SU-DHL-6 (cell line): ENCODE measurements around the gene NPIPA3.
"Not testable (repeated sequence)": the region's sequence is repeated elsewhere in the genome, so short reads cannot be mapped to it uniquely, and the experiment has no call there.

ENCODE experiments used
- H2AFZ ChIP-seq: fragments of 200-600 bp; sonication (generic); 2 replicates; pipeline ENCODE4 v1.6.1; 2014; ENCODE audit warnings: low read depth, mild to moderate bottlenecking, moderate library complexity, mixed read lengths, antibody characterized with exemption, low read length; ENCODE audit not compliant: severe bottlenecking
- H3F3A ChIP-seq: fragments of 200-600 bp; shearing (Covaris generic); 2 replicates; pipeline ENCODE4 v1.6.0; 2016; ENCODE audit warnings: antibody characterized with exemption, mild to moderate bottlenecking; ENCODE audit not compliant: insufficient read depth
- H3K27ac ChIP-seq: fragments of 200-600 bp; sonication (generic); 2 replicates; pipeline ENCODE4 v1.5.1; 2016; ENCODE audit warnings: low read depth, mild to moderate bottlenecking, low read length, moderate library complexity, mixed read lengths
- H3K27me3 ChIP-seq: fragments of 200-600 bp; sonication (generic), shearing (Covaris generic); 2 replicates; pipeline ENCODE4 v1.6.0; 2014; ENCODE audit warnings: mild to moderate bottlenecking, low read length
- H3K36me3 ChIP-seq: fragments of 200-600 bp; sonication (generic); 2 replicates; pipeline ENCODE4 v1.6.1; 2014; ENCODE audit warnings: mild to moderate bottlenecking, low read length, mixed read lengths
- H3K4me2 ChIP-seq: fragments of 300-600, 200-600 bp; shearing (Covaris generic), sonication (generic); 2 replicates; pipeline ENCODE4 v1.6.0; 2014; ENCODE audit warnings: low read length, low read depth, mild to moderate bottlenecking; ENCODE audit not compliant: poor library complexity, severe bottlenecking
- H3K4me3 ChIP-seq: fragments of 200-600 bp; sonication (generic); 2 replicates; pipeline ENCODE4 v1.5.1; 2014; ENCODE audit warnings: antibody characterized with exemption, low read length, mild to moderate bottlenecking, mixed read lengths; ENCODE audit not compliant: insufficient read depth, poor library complexity, severe bottlenecking
- H3K79me2 ChIP-seq: fragments of 200-600 bp; sonication (generic); 2 replicates; pipeline ENCODE4 v1.6.1; 2014; ENCODE audit warnings: mild to moderate bottlenecking, low read length, moderate library complexity; ENCODE audit not compliant: insufficient read depth
- H3K9ac ChIP-seq: fragments of 200-600 bp; sonication (generic); 2 replicates; pipeline ENCODE4 v1.7.0; 2014; ENCODE audit warnings: mild to moderate bottlenecking, low read length
- H3K9me2 ChIP-seq: fragments of 200-600 bp; sonication (generic); replicated peaks from 2 replicates; pipeline ENCODE4 v1.6.1; 2014; ENCODE audit warnings: low read length; ENCODE audit not compliant: insufficient read depth
- H3K9me3 ChIP-seq: fragments of 200-600 bp; sonication (generic); 2 replicates; pipeline ENCODE4 v1.6.1; 2014; ENCODE audit warnings: low read length, mixed read lengths; ENCODE audit not compliant: insufficient read depth
- H4K20me1 ChIP-seq: fragments of 200-600 bp; sonication (generic); 2 replicates; pipeline ENCODE4 v1.6.1; 2014; ENCODE audit warnings: low read depth, mild to moderate bottlenecking, antibody characterized with exemption, low read length, moderate library complexity, mixed read lengths
- EZH2phosphoT487 ChIP-seq: fragments of 200-600 bp; sonication (generic), shearing (Covaris generic); conservative IDR thresholded peaks from 2 replicates; pipeline ENCODE4 v1.6.1; 2018; ENCODE audit warnings: mild to moderate bottlenecking, antibody characterized with exemption, low read length, moderate library complexity, mixed read lengths
- TF ChIP-seq, protein P1 (sequence below): fragments of 200-600 bp; sonication (generic); IDR thresholded peaks from one replicate; pipeline ENCODE4 v1.5.1; 2017; ENCODE audit warnings: antibody characterized with exemption, mild to moderate bottlenecking, low read length, moderate library complexity; ENCODE audit not compliant: insufficient read depth, poor library complexity, severe bottlenecking

Gene NPIPA3

DNA sequence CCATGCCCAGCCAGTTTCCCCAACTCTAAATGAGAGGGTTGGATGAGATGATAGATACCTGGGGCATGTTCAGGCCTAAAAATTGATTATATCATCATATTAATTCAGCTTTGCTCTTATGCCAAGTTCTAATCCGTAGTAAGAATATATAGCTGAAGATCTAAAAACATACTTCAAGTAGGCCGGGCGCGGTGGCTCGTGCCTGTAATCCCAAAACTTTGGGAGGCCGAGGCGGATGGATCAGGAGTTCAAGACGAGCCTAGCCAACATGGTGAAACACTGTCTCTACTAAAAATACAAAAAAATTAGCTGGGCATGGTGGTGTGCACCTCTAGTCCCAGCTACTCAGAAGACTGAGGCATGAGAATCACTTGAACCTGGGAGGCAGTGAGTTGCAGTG, 21.1 kb upstream of the NPIPA3 start:
- Histone ChIP-seq H3K27me3 (no peaks in the 10 kb centered on the region), H3K9ac (no peak overlapping the region), H3K9me2 (no peaks in the 10 kb centered on the region), H3K4me2 (no peak overlapping the region), H3K4me3 (no peak overlapping the region), H2AFZ (no peak overlapping the region), H3K9me3 (no peaks in the 10 kb centered on the region), H3F3A (no peaks in the 10 kb centered on the region), H3K79me2 (no peaks in the 10 kb centered on the region), H3K36me3 (no peaks in the 10 kb centered on the region), H4K20me1 (no peaks in the 10 kb centered on the region), H3K27ac (no peak overlapping the region)
- TF ChIP-seq, protein P1, sequence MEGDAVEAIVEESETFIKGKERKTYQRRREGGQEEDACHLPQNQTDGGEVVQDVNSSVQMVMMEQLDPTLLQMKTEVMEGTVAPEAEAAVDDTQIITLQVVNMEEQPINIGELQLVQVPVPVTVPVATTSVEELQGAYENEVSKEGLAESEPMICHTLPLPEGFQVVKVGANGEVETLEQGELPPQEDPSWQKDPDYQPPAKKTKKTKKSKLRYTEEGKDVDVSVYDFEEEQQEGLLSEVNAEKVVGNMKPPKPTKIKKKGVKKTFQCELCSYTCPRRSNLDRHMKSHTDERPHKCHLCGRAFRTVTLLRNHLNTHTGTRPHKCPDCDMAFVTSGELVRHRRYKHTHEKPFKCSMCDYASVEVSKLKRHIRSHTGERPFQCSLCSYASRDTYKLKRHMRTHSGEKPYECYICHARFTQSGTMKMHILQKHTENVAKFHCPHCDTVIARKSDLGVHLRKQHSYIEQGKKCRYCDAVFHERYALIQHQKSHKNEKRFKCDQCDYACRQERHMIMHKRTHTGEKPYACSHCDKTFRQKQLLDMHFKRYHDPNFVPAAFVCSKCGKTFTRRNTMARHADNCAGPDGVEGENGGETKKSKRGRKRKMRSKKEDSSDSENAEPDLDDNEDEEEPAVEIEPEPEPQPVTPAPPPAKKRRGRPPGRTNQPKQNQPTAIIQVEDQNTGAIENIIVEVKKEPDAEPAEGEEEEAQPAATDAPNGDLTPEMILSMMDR, result no peak
- no peak for TF ChIP-seq EZH2phosphoT487

DNA sequence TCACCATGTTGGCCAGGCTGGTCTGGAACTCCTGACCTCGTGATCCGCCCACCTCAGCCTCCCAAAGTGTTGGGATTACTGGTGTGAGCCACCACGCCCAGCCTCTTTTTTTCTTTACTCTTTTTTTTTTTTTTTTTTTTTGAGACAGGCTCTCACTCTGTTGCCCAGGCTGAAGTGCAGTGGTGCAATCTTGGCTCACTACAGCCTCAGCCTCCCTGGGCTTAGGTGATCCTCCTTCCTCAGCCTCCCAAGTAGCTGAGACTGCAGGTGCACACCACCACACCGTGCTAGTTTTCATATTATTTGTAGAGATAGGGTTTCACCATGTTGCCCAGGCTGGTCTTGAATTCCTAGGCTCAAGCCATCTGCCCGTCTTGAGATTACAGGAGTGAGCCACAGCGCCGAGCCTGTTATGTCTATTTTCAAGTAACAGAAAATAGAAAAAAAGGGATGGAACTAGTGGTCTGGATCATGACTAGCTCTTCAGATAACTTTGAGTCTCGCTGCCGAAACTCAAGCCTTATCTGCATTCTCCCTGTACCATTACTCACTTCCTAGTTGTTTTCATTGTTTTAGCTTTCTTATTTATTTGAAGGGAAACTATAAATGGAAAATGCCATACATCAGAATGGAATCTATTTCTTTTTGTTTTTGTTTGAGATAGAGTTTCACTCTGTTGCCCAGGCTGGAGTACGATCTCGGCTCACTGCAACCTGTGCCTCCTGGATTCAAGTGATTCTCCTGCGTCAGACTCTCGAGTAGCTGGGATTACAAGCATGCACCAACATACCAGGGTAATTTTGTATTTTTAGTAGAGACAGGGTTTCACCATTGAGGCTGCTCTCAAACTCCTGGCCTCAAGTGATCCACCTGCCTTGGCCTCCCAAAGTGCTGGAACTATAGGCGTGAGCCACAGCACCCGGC, 17.1 kb upstream of the NPIPA3 start:
- not testable (repeated sequence) for H3K4me2 ChIP-seq, H3K9me3 ChIP-seq, H3K27ac ChIP-seq, H3K9ac ChIP-seq, H3K9me2 ChIP-seq, H3K27me3 ChIP-seq, H3K36me3 ChIP-seq, H2AFZ ChIP-seq, H3K4me3 ChIP-seq, H3F3A ChIP-seq, H4K20me1 ChIP-seq, H3K79me2 ChIP-seq

DNA sequence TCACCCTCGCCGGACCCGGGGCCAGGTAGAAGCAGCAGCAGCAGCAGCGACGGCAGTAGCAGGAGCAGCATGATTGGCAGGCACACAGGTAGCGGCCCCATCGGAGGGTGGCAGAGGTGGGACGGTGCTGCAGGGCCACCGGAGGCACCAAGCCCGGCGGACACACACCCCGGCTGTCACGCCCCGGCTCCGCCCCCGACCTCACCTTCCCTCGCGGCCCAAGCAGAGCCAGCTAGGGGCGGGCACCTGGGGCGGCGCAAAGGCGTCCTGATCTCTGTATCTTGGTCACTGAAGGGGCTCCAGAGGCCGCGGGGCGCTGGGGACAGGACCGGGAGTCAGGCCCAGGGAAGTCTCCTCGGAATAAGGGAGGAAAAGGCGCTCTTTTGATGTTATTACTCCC, 9.1 kb upstream of the NPIPA3 start, which contains the start of gene PLA2G10:
Gene PLA2G10 (minus strand): TSS at position 180 of the 400 bp plus-strand sequence. CDS start 79 bp downstream, at position 101.
- not testable (repeated sequence) for H3F3A ChIP-seq, H3K27me3 ChIP-seq, H2AFZ ChIP-seq, H3K4me3 ChIP-seq, H3K27ac ChIP-seq, H3K9ac ChIP-seq, H3K36me3 ChIP-seq, H3K9me2 ChIP-seq, H3K9me3 ChIP-seq, H4K20me1 ChIP-seq, H3K79me2 ChIP-seq, H3K4me2 ChIP-seq

DNA sequence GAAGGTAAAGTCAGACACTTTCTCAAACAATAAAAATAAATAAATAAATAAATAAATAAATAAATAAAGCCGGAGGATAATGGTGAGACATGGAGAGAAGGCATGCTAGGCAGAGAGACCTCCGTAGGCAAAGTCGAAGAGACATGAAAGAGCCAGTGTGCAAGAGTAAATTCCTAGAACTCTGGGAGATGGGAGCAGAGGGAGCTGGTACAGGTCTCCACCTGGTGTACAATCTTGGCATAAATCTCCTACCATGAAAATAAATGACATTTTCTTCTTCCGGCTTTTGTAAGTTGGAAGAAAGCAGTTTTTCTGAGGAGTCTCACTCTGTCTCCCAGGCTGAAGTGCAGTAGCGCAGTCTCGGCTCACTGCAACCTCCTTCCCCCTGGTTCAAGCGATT, 1.4 kb upstream of the NPIPA3 start:
- H3F3A ChIP-seq, H3K27me3 ChIP-seq, H3K4me3 ChIP-seq, H2AFZ ChIP-seq, H3K36me3 ChIP-seq, H3K9me2 ChIP-seq, H3K79me2 ChIP-seq, H3K9me3 ChIP-seq, H3K27ac ChIP-seq, H4K20me1 ChIP-seq, H3K4me2 ChIP-seq, H3K9ac ChIP-seq: not testable (repeated sequence)

DNA sequence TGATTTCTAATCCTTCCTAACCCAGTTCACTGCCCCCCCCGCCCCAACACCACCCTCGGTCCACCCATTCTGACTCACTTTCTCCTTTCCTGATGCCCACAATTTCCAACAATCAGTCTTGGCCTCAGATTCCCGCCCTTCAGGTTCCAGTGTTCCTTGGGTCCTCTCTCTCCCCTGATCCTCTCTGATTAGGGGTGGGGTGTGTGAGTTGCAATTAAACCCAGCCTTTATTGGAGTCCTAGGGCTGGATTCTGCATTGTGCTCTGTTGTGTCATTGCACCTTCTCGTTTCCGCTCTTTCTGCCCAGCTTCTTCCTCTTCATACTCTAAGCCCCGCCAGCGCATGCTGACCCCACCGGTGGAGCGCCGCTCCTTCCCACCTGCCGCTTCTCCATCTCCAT, 539 bp upstream of the NPIPA3 start:
- H3K79me2 ChIP-seq, H3K4me2 ChIP-seq, H3K4me3 ChIP-seq, H3K27ac ChIP-seq, H3K27me3 ChIP-seq, H2AFZ ChIP-seq, H3K9me3 ChIP-seq, H3K9me2 ChIP-seq, H3K9ac ChIP-seq, H3K36me3 ChIP-seq, H3F3A ChIP-seq, H4K20me1 ChIP-seq: not testable (repeated sequence)

DNA sequence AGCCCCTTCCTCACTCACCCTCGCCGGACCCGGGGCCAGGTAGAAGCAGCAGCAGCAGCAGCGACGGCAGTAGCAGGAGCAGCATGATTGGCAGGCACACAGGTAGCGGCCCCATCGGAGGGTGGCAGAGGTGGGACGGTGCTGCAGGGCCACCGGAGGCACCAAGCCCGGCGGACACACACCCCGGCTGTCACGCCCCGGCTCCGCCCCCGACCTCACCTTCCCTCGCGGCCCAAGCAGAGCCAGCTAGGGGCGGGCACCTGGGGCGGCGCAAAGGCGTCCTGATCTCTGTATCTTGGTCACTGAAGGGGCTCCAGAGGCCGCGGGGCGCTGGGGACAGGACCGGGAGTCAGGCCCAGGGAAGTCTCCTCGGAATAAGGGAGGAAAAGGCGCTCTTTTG, 30.0 kb downstream of the NPIPA3 start:
- not testable (repeated sequence) for H2AFZ ChIP-seq, H3K4me3 ChIP-seq, H3K4me2 ChIP-seq, H3K9me2 ChIP-seq, H3K79me2 ChIP-seq, H3K27ac ChIP-seq, H3K9ac ChIP-seq, H3K27me3 ChIP-seq, H3F3A ChIP-seq, H3K36me3 ChIP-seq, H4K20me1 ChIP-seq, H3K9me3 ChIP-seq

DNA sequence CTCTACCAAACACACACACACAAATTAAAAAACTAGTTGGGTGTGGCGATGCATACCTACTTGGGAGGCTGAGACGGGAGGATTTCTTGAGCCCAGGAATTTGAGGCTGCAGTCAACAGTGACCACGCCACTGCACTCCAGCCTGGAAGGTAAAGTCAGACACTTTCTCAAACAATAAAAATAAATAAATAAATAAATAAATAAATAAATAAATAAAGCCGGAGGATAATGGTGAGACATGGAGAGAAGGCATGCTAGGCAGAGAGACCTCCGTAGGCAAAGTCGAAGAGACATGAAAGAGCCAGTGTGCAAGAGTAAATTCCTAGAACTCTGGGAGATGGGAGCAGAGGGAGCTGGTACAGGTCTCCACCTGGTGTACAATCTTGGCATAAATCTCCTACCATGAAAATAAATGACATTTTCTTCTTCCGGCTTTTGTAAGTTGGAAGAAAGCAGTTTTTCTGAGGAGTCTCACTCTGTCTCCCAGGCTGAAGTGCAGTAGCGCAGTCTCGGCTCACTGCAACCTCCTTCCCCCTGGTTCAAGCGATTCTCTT, 37.7 kb downstream of the NPIPA3 start:
- not testable (repeated sequence) for H3K9me2 ChIP-seq, H3K79me2 ChIP-seq, H4K20me1 ChIP-seq, H3K4me3 ChIP-seq, H3K9me3 ChIP-seq, H3K27me3 ChIP-seq, H2AFZ ChIP-seq, H3K4me2 ChIP-seq, H3K9ac ChIP-seq, H3K27ac ChIP-seq, H3K36me3 ChIP-seq, H3F3A ChIP-seq
